HG03460 (cell line): ENCODE results near the gene MEGF6.

Experiments used
- ATAC-seq: cut with Tn5 transposase; IDR thresholded peaks from one replicate; pipeline ENCODE4 v1.9.1; 2021; ENCODE audit not compliant: unreplicated experiment

Gene MEGF6

DNA sequence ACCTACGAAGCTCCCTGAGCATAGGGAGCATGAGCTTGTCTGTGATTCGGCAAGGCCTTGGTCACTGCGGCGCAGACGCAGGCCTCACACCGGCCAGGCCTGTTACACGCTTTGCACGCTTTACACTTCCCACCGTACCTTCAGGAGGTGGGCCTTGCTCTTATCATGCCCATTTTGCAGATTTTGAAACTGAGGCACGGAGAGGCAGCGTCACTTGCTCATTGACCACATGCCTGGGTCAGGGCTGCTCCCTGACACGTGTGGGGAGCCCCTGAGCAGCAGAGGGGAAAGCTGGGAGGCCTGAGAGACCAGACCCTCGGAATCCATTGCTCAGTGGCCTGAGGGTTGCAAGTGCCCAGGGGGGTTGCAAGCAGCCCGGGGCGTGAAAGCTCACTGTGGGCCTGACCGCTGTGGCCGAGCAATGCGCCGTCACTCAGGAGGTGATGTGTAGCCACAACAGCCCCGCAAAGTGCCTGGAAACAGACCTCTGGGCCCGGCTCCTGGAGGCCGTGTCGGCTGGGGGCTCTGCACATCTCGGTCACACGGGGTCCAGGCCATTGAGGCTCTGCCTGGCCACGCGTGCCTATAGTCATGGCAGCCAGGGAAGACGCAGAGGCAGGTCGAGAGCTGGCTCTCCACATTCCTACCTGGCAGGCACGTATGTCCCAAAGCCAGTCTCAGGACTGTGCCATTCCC is 149.9 kb downstream of the MEGF6 start:
- ATAC-seq: no peak

DNA sequence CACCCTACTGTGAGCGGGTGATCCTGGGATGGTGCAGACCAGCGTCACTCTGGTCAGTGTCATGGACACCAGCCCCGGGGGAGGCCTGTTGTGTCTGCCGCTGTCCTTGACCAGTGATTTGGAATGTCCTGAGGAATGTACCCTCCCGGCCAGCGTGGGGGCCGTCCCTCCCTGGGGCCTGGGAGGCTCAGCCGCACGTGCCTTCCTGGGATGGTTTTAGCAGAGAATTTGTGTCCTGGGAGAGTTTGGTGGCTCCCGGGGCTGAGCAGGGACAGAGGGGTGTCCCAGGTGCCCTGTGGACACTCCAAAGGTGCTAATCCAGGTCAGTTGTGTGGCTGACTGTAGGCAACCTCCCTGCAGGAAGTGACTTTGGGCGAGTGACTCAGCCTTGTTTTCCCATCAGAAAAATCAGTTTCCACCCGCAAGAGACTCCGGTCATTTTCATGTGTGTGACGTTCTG is 150.6 kb downstream of the MEGF6 start:
- no peak for ATAC-seq

DNA sequence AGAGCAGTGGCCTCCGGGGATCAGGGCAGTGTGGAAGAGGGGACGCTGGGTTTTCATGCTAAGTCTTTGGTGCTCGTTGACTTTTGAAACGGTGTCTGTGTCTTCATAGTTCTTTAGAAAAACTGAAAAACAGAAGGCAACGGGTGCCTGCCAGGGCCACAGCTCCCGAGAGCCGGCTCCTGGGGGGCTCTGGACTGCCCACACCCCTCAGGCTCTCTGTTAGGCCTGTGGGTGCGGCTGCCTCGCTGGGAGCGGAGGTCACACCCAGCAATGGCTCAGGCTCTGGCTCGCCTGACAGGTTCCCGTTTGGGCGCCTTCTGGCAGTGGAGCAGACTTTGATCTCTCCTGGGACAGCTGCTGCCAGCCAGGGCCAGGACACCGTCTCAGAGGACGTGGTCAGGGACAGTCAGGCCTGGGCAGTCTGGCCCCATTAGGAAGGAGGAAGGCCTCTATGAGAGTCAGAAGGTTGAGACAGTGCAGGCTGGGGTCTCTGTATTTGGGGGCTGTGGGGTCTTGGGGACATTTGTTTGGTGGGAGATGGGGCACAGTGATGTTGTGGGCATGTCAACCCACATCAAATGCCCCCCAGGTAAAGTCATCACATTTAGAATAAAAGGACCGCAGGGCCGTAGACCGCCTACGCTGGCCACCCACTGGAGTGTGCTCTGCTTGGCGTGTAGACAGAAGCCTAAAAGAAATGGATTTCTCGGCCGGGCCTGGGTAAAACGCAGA is 151.2 kb downstream of the MEGF6 start:
- no peak for ATAC-seq

DNA sequence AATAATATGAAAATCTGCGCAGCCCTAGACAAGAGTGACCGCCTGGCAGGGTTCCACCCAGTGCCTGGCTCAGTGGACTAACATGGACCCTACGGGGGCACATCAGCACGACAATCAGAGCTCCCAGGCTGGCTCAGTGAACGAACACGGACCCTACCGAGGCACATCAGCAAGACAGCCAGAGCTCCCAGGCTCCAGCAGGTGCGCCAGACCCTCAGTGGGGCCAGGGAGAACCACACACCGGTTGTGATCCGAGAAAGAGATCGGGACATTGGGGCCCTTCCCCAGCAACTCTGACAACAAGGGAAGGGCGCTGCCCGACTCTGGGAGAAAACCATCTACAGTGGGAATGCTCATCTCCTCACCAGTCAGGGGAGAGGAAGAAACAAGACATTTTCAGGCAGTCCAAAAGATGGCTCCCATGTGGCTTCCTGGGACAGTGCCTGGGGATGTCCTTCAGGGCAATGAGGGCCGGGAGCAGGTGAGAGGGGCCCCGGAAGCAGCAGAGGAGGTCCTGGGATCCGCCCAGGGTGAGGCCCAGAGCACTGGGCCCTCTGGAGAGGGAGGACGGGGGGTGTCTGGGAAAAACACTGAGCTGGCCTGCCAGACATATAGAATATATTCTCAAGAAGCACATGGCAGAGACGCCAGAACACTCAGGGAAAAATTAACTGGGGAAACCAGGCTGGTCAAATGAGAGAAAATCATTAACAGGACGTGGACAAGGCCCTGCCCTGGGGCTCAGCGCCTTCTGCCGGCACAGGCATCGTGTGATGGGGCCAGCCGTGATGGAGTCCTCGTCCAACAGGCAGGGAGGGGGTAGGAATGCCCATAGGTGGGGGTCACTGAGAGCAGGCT is 152.0 kb downstream of the MEGF6 start:
- ATAC-seq: no peak

DNA sequence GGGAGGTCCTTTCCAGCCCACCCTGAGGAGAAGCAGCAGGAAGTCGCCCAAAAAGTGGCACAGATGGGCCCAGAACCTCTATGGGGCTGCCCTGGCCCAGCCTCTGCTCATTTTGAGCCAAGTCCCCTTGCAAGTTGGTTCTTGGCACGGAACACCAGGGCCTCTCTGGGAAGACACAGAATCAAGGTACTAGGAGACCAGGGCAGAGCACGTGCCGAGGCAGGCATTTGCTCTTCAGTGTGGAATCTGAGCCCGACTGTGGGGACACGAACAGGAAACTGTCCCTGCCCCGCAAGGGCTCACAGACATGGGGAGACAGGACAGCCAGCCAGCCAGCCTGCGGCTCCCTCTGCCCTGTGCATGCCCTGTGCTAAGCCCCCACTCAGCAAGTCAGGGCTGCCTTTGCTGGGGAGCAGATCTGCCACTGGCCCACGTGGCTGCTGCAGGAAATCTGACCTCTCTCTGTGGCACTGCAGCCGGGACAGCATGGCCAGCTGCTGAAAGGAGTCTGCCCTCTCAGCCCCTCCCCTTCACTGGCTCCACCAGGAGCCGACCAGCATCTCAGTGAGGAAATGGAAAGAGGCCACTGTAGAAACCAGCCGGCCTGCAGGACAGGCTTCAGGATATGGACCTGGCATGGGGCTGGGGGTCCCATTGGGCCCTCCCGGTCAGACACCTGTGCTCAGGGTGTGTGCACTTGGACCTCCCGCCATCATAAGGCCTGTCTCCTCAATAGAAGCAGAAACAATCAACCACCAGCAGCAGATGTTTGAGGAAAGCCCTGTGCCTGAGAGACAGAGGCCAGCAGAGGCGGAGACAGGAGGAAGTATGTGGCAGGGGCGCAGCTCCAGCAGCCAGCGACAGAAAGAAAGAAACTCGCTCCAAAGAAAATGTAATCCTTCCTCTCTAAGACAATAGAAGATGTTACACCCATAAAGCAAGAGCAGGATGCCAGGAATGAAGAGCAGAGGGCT is 153.1 kb downstream of the MEGF6 start:
- no peak for ATAC-seq

DNA sequence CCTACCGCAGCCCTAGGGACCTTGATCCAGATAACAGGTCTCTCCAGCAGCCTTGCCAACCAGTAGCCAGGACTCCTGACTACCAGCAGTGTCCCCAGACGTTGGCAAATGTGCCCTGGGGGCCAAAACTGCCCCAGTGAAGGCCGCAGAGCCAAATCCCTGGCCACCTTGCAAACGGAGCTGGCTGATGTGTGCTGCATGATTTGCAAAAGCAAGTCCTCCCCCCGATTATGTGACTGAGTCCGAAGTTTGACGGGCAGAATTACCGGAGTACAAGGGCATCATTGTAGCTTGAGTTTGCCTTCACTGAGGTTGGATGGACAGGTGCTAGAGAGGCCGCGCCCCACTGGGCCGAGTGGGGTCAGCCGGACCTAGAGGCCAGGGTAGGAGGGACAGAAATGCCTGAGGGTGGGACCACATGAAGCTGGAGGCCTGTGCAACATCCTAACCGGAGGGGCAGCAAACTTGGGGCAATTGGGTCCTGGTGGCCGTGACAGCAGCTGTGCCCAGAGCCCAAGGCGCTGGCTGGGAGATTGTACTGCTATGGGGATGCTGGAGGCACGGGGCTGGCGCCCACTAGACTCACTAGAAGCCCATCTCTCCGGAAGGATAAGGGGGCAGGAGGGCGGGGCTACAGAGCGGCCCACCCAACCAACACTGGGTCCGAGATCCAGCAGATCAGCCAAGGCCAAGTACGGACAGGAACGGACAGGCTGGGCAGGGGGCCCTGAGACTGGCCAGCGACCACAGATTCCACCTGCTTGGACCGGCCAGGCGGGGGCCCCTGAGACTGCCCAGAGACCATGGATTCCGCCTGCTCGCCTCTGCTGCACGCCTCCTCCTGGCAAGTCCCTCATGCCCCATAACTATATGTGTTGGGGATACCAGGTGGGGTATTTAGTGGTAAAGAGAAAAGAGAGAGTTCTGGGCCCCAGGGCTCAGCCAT is 154.1 kb downstream of the MEGF6 start:
- no peak for ATAC-seq

DNA sequence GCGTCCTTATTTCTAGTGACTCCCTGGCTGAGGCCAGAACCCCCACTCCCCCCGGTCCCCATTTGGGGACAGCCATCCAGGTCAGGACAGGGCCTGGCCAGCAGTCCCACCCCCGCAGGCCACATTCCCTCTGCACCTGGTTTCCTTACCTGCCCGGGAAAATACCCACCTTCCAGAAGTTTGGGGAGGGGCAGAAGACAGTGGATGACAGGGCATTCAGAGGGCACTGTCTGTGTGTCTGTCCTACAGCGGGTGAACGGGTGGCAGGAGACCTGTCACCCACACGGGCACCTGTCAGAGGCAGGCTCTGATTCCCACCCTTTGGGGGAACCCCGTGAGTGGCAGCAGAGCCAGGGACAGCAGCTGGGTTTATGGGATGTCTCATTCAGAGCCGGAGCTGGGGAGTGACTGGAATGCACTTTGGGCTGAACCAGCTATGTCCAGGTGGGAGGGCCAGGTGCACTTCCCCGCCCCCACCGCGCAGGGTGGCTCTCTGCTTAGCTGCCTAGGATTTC is 154.8 kb downstream of the MEGF6 start:
- ATAC-seq: no peak

DNA sequence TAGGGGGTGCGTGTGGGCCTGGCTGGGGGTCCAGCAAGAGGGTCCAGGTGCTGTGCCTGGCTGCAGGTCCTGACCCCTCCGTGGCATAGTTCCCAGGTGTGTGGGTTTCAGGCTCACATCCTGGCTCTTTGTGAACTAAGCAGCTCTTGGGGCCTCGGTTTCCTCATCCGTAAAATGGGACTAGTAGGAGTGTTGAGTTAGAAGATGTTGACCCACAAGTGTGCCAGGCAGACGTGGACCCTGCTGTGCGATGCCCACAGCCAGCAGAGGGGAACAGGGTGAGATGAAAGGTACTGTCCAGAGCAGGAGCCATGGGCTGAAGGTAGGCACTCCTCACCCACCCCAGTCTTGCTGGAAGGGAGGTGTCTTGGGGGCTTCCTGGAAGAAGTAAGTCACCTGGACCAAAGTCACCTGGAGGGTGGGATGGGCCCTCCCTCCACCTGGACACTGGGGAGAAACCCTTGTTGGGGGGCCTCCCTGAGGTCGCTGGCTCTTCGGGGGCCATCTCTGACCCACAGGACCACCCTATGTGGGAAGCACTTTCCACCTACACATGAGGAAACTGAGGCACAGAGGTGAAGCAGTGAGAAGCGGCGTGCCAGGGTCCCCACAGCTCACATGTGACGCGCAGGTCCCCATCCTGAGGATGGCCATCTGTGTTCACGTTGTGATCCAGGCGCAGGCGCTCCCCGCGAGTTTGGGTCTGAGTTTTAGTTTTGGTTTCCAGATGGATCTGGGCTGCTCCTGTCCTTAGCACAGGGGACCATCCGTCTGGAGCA is 155.4 kb downstream of the MEGF6 start:
- ATAC-seq: no peak

DNA sequence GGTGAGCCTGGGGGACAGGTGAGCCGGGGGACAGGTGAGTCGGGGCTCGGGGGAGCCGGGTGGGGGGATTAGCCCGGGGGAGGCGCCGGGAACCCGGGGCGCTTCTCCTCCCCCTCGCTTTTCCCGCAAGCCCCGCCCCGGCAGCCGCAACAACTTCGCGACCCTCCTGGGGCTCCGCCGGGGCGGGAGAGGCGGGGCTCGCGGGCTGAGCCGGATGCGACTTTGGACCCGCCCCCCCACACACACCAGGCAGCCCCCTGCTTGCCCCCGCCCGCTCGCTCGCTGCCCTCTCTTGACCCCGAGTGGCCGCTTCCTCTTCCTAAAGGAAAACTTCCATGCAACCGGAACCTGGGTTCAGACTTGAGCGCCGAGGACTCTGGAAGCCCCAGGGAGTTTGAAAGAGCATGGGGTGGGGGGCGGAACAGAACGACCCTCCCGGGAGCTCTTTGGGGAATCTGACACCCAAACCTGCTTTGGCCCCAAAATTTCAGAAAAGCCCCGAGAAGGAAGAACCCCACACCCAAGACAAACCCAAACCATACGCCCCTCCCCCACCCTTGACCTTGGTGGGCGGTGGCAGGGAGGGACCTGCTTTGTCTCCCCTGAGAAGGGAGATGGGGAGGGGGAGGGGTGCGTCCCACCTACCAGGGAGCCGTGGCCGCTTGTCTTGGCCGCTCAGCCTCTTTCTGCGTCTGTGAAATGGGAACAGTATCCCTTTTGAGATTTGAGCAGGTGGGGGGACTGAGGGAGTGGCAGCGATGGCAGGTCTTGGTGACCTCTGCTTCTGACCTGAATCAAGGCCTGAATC is 156.3 kb downstream of the MEGF6 start:
- ATAC-seq: no peak

DNA sequence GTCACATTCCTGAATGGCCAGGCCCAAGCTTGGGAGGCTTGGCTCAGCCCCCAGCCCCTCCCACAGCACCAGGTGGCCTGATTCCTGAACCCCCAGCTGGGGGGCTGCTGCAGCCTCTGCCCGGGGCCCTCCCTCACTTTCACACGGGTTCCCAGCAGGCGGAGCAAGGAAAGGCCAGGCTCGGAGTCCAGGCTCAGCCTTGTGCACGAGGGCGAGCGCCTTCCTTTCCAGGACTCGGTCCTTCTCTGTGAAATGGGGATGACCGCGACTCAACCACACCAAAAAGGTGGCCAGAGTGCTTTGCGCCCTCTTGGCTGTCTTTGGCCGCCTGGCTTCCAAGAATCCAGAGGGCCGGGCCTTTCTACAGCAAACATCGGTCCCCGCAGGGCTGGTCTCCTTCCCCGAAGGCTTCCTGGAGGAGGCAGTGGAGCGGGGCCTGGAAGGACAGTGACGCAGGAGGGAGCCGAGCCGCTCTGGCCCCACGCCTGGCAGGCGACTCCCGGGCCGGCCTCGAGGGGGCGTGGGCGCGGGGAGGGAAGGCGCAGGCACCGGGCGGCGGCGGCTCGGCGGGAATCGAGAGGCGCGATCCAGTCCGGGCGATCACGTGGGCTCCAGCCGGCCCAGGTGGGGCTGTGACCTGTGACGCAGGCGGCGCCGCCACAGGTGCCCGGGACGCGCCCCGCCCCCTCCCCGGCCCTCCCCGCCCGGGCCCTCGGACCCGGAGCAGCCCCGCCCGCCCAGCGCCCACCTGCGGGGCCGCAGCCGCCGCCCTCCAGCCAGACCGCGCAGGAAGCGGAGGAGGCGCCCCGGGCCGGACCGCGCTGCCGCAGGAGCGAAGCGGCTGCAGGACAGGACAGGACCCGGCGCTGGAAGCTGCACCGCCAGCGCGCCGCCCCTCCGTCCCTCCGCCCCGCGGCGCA is 157.2 kb downstream of the MEGF6 start, which contains the start of gene ARHGEF16:
Gene ARHGEF16 (plus strand): TSS at position 775 of the 920 bp plus-strand sequence. CDS start 8,420 bp downstream, outside the sequence.
- ATAC-seq: no peak

DNA sequence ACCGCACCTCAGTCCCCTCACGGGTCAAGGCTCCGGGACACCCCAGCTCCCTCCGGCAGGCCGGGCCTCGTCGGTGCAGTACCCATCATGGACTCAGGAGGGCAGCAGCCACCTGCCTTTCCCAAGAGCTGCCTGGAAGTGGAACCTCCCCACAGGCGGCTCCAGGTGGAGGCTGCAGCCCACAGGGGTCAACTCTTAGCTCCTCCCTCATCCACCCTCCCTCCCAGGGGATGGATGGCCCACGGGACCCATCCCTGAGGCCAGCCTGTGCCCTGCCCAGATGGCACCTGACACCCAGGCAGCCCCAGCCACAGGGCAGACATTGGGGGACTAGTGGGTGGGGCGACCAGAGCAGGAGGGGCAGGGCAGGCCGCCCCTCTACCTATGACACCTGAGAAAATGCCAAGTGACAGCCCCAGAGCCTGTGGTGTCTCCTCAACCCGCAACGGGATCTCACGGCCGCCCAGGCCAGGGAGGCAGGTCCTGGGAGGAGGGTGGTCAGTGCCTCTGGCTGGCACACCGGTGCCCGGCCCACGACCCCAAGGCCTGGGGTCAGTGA is 158.0 kb downstream of the MEGF6 start:
- ATAC-seq: no peak

DNA sequence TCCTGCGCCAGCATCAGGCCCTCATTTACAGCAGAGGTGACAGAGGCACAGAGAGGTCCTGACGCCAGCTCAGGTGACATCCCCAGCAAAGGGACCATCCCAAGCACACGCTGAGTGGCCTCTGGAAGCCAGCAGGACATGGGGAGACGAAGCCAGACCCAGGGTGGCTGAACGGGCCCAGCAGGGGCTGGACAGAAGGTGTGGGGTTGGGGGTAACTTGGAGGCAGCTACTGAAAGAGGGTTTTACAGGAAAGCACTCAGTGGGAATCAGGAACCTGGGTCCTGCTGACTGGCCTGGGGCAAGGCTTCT is 158.5 kb downstream of the MEGF6 start:
- no peak for ATAC-seq

DNA sequence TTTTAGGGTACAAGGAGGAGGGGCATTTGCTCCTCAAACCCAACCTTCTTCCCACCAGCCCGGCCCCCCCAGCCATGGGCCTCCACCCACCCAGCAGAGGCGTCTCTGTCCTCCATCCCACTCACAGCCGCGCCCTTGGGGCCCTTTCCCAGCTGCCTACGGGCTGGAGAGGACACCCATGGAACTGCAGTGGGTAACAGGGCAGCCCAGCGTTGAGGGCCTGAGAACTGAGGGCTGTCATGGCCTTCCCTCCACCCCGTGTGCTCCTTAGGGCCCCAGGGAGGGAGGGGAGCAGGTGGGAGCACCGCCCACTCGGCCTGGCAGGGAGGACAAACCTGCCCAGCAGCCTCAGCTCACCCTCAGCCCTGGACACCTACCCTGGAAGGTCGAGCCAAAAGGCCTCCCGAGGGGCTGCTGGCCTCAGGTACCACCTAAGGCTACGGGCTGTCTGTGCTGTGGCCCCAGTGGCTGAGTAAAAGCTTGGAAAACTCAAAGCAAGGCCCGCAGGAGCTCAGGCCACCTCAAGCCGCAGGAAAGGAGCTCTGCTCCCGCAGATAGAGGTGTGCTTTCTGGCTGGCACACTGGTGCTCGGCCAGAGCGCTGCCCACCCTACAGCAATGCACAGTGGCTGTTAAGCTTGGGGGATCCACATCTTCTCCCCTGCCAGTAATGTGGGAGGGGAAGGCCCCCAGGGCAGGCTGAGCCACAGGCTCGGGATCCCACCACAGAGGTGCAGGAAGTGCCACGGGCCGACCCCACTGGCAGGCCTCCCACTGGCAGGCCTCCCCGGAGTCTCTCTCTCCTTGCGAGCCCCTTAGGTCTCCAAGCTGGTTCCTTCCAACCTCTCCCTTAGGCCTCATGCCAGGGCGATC is 159.1 kb downstream of the MEGF6 start:
- no peak for ATAC-seq

DNA sequence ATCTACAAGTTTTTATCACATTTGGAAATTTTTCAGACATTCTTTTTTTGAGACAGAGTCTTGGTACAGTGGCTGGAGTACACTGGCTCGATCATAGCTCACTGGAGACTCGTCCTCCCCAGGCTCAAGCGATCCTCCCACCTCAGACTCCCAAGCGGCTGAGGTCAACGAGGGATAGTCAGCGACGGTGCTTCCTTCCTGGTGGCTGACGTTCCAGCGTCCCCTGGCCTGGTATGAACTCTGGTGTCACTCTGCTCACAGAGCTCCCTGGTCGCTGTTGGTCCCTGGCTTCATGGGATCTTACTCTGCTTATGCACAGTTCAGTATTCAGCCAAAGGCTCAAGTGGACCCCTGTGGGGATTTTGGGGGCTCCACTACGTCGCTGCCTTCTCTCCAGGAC is 160.3 kb downstream of the MEGF6 start:
- ATAC-seq: no peak

DNA sequence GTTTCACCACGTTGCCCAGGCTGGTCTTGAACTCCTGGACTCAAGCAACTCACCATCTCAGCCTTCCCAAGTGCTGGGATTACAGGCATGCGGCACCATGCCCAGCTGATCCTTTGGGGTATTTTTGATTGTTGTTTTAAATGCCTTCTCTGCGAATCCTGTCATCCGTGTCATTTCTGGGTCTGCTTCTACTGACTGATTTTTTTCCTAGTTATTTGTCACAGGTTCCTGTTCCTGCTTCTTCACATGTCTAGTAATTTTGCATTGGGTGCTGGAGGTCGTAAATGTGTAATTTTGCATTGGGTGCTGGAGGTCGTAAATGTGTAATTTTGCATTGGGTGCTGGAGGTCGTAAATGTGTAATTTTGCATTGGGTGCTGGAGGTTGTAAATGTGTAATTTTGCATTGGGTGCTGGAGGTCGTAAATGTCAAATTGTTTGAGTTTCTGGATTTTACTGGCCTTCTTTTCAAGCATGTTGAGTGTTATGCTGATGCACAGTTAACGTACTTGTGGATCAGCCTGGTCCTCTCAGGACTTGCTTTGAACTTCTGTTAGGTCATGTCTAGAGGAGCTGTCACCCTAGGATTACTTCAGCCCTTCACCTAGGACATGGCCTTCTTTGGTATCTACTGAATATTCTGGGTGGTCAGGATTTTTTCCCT is 161.0 kb downstream of the MEGF6 start:
- ATAC-seq: no peak
